ENCODE data around the gene CLIC3. TPM values are rescaled to one million over a fixed set of nuclear protein-coding genes. Genes with fewer than 3 reads are reported as not detected.

CLIC3 gene
- total and polyA plus RNA-seq, 10 donors = 2.9 to 10.7 (median 5.4) TPM

- no peaks in the 10 kb centered on the region for H3K36me3 ChIP-seq
- DNase-seq = no peak
- peaks cover 10 to 55% (median 38%) of the 10 kb centered on the region in 6 donors for H3K4me1 ChIP-seq
- H3K27me3 ChIP-seq (replicated peaks in 1 of 7) = peaks cover 0 to 4% (median 0%) of the 10 kb centered on the region in 7 donors
- no peak overlapping the region for H3K4me3 ChIP-seq
- H3K9me3 ChIP-seq = no peaks in the 10 kb centered on the region
- WGBS, 5 donors = 58 to 77% (median 72%) methylated on average over 3 to 5 of the region's 5 CpGs
- TF ChIP-seq CTCF (IDR thresholded peaks at IDR 0.05 in 8 of 11, conservative IDR thresholded peaks at IDR 0.05 in 3 of 11) (no peak), POLR2A (IDR thresholded peaks at IDR 0.05) (no peak), POLR2AphosphoS5 (IDR thresholded peaks at IDR 0.05) (no peak)
- intact Hi-C loops (cut with DNase I; ENCODE audit: low total_unique reads) = no loop called here
- no peak overlapping the region for H3K27ac ChIP-seq
Observed at GRCh38 chr9:136969774-136970173, 26.6 kb downstream of the CLIC3 start.

- 84 to 95% (median 87%) methylated on average over 12 to 17 of the region's 17 CpGs for WGBS, 5 donors
- peaks cover 0 to 4% (median 0%) of the 10 kb centered on the region in 7 donors for H3K27me3 ChIP-seq (replicated peaks in 1 of 7)
- H3K9me3 ChIP-seq = no peaks in the 10 kb centered on the region
- H3K4me1 ChIP-seq = peaks cover 10 to 55% (median 40%) of the 10 kb centered on the region in 6 donors
- H3K36me3 ChIP-seq = no peaks in the 10 kb centered on the region
- TF ChIP-seq POLR2AphosphoS5 (IDR thresholded peaks at IDR 0.05) (peak in 2 of 3 donors; percentile 33 to 37), CTCF (IDR thresholded peaks at IDR 0.05 in 8 of 11, conservative IDR thresholded peaks at IDR 0.05 in 3 of 11) (no peak), POLR2A (IDR thresholded peaks at IDR 0.05) (no peak)
- intact Hi-C loops (cut with DNase I; ENCODE audit: low total_unique reads) = no loop called here
- no peak overlapping the region for H3K4me3 ChIP-seq
- DNase-seq = no peak
- no peak overlapping the region for H3K27ac ChIP-seq
Observed at GRCh38 chr9:136969150-136969549, 27.2 kb downstream of the CLIC3 start.

- H3K36me3 ChIP-seq = no peaks in the 10 kb centered on the region
- no peak overlapping the region for H3K27ac ChIP-seq
- 69 to 92% (median 81%) methylated on average over 11 to 17 of the region's 17 CpGs for WGBS, 5 donors
- H3K4me1 ChIP-seq = peaks cover 10 to 52% (median 39%) of the 10 kb centered on the region in 6 donors
- no peak for DNase-seq
- peaks cover 0 to 4% (median 0%) of the 10 kb centered on the region in 7 donors for H3K27me3 ChIP-seq (replicated peaks in 1 of 7)
- intact Hi-C loops (cut with DNase I; ENCODE audit: low total_unique reads) = no loop called here
- H3K9me3 ChIP-seq = no peaks in the 10 kb centered on the region
- H3K4me3 ChIP-seq = no peak overlapping the region
- TF ChIP-seq POLR2AphosphoS5 (IDR thresholded peaks at IDR 0.05) = no peak
Observed at GRCh38 chr9:136968333-136969127, 27.8 kb downstream of the CLIC3 start.

GRCh38 chr9:136965771-136966484 lies 30.4 kb downstream of the CLIC3 start:
- H3K27ac ChIP-seq = peak overlapping the region in 7 of 8 donors; percentile 8 to 69 (median 53)
- H3K36me3 ChIP-seq = no peaks in the 10 kb centered on the region
- no peaks in the 10 kb centered on the region for H3K9me3 ChIP-seq
- peak overlapping the region in 2 of 8 donors; percentile 0 to 38 for H3K4me3 ChIP-seq
- peaks cover 0 to 4% (median 0%) of the 10 kb centered on the region in 7 donors for H3K27me3 ChIP-seq (replicated peaks in 1 of 7)
- intact Hi-C loops (cut with DNase I; ENCODE audit: low total_unique reads) = no loop called here
- peaks cover 9 to 54% (median 37%) of the 10 kb centered on the region in 6 donors for H3K4me1 ChIP-seq
- WGBS, 5 donors = 13 to 23% (median 19%) methylated on average over 23 of the region's 23 CpGs
- peak in 1 of 3 donors; percentile 28 for TF ChIP-seq POLR2AphosphoS5 (IDR thresholded peaks at IDR 0.05)
- TF ChIP-seq CTCF (IDR thresholded peaks at IDR 0.05 in 8 of 11, conservative IDR thresholded peaks at IDR 0.05 in 3 of 11) = no peak
- no peak for DNase-seq

All from spleen (tissue), 11 donors.